ENCODE results near the gene KCTD11. TPM values are rescaled to one million over a fixed set of nuclear protein-coding genes. Genes with fewer than 3 reads are reported as not detected.

Gene KCTD11
- total and polyA plus RNA-seq, 2 of the 13 experiments (the other 11 are each of a cell fraction or from before 2014, with no cell fraction given) = 1.6 to 2.6 TPM

DNA sequence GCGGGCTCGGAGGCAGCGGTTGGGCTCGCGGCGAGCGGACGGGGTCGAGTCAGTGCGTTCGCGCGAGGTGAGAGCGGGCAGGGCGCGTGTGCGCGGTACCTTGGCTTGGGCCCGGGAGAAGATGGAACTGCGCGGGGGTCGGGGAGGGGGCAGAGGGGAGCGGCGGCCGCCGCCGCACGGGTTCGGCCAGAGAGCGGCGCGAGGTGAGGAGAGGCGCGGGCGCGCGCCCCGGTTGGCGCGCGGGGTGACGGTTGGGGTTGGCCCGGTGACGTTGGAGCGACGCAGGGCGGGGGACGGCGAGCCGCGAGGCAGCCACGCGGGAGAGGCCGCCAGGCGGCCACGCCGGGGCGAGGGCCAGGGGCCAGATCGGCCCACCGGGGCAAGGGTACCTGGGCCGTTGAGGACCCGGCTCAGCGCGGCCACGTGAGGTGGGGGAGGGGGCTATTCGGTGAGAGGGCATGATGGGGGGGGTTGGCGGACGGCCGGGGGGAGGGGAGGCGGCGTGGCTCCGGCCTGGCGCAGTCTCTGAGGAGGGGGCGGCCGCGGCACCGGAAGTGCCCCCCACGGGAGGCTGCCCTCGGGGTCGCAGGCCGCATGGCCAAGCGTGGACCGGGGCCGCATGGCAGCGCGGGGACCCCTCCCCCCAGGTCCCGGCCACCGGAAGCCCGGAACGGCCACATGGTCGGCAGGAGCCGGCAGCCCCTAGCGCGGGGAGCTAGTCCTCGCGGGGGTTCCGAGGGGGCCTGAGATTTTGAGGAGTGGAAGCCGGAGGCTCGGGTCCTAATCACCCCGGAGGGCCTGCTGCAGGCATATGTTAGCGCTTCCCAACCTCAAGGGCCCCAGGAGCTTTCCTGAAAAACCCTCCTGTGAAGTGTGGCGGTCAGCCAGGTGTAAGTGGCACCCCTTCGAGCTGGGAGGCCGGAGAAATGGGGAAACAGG lies 44.0 kb upstream of the KCTD11 start (continued):
- TF ChIP-seq, protein P1, sequence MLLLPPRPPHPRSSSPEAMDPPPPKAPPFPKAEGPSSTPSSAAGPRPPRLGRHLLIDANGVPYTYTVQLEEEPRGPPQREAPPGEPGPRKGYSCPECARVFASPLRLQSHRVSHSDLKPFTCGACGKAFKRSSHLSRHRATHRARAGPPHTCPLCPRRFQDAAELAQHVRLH (CRISPR knock-in tag; IDR thresholded peaks at IDR 0.05; ENCODE audit: borderline replicate concordance, low read depth) = 0 out of 2 replicates have a peak, but pooled peaks have one; percentile 32
- TF ChIP-seq SP4 (CRISPR knock-in tag; IDR thresholded peaks at IDR 0.05) (0 out of 2 replicates have a peak, but pooled peaks have one; percentile 75), PHB2 (IDR thresholded peaks at IDR 0.05; ENCODE audit: partially characterized antibody) (no peak), RXRA (CRISPR knock-in tag; IDR thresholded peaks at IDR 0.05) (peak; percentile 38; the same call in 1 of the 2 replicates), HDAC1 (CRISPR knock-in tag; IDR thresholded peaks at IDR 0.05) (peak; percentile 47; the same call in 1 of the 2 replicates), ZBTB42 (CRISPR knock-in tag; IDR thresholded peaks at IDR 0.05) (0 out of 2 replicates have a peak, but pooled peaks have one; percentile 23), RFXAP (CRISPR knock-in tag; IDR thresholded peaks at IDR 0.05; ENCODE audit: borderline replicate concordance) (0 out of 2 replicates have a peak, but pooled peaks have one; percentile 25), ZBTB38 (CRISPR knock-in tag; IDR thresholded peaks at IDR 0.05) (no peak)
- TF ChIP-seq, protein P2, sequence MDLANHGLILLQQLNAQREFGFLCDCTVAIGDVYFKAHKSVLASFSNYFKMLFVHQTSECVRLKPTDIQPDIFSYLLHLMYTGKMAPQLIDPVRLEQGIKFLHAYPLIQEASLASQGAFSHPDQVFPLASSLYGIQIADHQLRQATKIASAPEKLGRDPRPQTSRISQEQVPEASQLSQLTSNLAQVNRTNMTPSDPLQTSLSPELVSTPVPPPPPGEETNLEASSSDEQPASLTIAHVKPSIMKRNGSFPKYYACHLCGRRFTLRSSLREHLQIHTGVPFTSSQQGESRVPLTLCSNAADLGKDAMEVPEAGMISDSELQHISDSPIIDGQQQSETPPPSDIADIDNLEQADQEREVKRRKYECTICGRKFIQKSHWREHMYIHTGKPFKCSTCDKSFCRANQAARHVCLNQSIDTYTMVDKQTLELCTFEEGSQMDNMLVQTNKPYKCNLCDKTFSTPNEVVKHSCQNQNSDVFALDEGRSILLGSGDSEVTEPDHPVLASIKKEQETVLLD (CRISPR knock-in tag; IDR thresholded peaks at IDR 0.05; ENCODE audit: low read depth) = peak; percentile 52; the same call in 1 of the 2 replicates
- TF ChIP-seq, protein P3, sequence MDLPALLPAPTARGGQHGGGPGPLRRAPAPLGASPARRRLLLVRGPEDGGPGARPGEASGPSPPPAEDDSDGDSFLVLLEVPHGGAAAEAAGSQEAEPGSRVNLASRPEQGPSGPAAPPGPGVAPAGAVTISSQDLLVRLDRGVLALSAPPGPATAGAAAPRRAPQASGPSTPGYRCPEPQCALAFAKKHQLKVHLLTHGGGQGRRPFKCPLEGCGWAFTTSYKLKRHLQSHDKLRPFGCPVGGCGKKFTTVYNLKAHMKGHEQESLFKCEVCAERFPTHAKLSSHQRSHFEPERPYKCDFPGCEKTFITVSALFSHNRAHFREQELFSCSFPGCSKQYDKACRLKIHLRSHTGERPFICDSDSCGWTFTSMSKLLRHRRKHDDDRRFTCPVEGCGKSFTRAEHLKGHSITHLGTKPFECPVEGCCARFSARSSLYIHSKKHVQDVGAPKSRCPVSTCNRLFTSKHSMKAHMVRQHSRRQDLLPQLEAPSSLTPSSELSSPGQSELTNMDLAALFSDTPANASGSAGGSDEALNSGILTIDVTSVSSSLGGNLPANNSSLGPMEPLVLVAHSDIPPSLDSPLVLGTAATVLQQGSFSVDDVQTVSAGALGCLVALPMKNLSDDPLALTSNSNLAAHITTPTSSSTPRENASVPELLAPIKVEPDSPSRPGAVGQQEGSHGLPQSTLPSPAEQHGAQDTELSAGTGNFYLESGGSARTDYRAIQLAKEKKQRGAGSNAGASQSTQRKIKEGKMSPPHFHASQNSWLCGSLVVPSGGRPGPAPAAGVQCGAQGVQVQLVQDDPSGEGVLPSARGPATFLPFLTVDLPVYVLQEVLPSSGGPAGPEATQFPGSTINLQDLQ (CRISPR knock-in tag; IDR thresholded peaks at IDR 0.05) = 0 out of 2 replicates have a peak, but pooled peaks have one; percentile 29
- TF ChIP-seq, protein P4, sequence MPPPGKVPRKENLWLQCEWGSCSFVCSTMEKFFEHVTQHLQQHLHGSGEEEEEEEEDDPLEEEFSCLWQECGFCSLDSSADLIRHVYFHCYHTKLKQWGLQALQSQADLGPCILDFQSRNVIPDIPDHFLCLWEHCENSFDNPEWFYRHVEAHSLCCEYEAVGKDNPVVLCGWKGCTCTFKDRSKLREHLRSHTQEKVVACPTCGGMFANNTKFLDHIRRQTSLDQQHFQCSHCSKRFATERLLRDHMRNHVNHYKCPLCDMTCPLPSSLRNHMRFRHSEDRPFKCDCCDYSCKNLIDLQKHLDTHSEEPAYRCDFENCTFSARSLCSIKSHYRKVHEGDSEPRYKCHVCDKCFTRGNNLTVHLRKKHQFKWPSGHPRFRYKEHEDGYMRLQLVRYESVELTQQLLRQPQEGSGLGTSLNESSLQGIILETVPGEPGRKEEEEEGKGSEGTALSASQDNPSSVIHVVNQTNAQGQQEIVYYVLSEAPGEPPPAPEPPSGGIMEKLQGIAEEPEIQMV (CRISPR knock-in tag; IDR thresholded peaks at IDR 0.05; ENCODE audit: low read depth) = peak; percentile 16; the same call in 1 of the 2 replicates
- TF ChIP-seq, protein P5, sequence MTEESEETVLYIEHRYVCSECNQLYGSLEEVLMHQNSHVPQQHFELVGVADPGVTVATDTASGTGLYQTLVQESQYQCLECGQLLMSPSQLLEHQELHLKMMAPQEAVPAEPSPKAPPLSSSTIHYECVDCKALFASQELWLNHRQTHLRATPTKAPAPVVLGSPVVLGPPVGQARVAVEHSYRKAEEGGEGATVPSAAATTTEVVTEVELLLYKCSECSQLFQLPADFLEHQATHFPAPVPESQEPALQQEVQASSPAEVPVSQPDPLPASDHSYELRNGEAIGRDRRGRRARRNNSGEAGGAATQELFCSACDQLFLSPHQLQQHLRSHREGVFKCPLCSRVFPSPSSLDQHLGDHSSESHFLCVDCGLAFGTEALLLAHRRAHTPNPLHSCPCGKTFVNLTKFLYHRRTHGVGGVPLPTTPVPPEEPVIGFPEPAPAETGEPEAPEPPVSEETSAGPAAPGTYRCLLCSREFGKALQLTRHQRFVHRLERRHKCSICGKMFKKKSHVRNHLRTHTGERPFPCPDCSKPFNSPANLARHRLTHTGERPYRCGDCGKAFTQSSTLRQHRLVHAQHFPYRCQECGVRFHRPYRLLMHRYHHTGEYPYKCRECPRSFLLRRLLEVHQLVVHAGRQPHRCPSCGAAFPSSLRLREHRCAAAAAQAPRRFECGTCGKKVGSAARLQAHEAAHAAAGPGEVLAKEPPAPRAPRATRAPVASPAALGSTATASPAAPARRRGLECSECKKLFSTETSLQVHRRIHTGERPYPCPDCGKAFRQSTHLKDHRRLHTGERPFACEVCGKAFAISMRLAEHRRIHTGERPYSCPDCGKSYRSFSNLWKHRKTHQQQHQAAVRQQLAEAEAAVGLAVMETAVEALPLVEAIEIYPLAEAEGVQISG (CRISPR knock-in tag; IDR thresholded peaks at IDR 0.05) = peak; percentile 28; the same call in 1 of the 2 replicates
- TF ChIP-seq, protein P6, sequence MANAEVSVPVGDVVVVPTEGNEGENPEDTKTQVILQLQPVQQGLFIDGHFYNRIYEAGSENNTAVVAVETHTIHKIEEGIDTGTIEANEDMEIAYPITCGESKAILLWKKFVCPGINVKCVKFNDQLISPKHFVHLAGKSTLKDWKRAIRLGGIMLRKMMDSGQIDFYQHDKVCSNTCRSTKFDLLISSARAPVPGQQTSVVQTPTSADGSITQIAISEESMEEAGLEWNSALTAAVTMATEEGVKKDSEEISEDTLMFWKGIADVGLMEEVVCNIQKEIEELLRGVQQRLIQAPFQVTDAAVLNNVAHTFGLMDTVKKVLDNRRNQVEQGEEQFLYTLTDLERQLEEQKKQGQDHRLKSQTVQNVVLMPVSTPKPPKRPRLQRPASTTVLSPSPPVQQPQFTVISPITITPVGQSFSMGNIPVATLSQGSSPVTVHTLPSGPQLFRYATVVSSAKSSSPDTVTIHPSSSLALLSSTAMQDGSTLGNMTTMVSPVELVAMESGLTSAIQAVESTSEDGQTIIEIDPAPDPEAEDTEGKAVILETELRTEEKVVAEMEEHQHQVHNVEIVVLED (CRISPR knock-in tag; IDR thresholded peaks at IDR 0.05; ENCODE audit: borderline replicate concordance) = no peak
